ACHN (cell line): ENCODE data around the gene FAM78A.
"Not testable (repeated sequence)": the region's sequence is repeated elsewhere in the genome, so short reads cannot be mapped to it uniquely, and the experiment has no call there.

Experiments
- DNase-seq: peaks from one replicate; pipeline ENCODE4 v3.0.0-alpha.2; 2015
- in situ Hi-C: cut with HindIII; loops from 2 replicates; pipeline ENCODE4 v1.10.0; 2017; ENCODE audit warnings: low sequenced_read_pairs, low pct_ligation_motif_present, low pct_unique_long_range_greater_than_20kb

Gene FAM78A

GRCh38 chr9:131255676-131256197, 20.6 kb downstream of the FAM78A start:
- no peak for DNase-seq
- in situ Hi-C loops: no loop called here

GRCh38 chr9:131254626-131255025, 21.7 kb downstream of the FAM78A start:
- in situ Hi-C loops: no loop called here
- no peak for DNase-seq

GRCh38 chr9:131253891-131254491, 22.3 kb downstream of the FAM78A start:
- no peak for DNase-seq
- in situ Hi-C loops: no loop called here

- in situ Hi-C loops: no loop called here
- DNase-seq: no peak
These were observed 24.2 kb downstream of the FAM78A start for GRCh38 chr9:131252120-131252519.

- DNase-seq: no peak
These were observed 29.7 kb downstream of the FAM78A start for GRCh38 chr9:131246618-131247017.

GRCh38 chr9:131244331-131244730, 32.0 kb downstream of the FAM78A start:
- DNase-seq, in situ Hi-C loops: not testable (repeated sequence)

More at GRCh38 chr9:131246618-131247017, 29.7 kb downstream of the FAM78A start:
- in situ Hi-C loops: no loop called here

- in situ Hi-C loops: no loop called here
- DNase-seq: no peak
These were observed 36.0 kb downstream of the FAM78A start for GRCh38 chr9:131240047-131240921.

GRCh38 chr9:131239161-131239975, 36.9 kb downstream of the FAM78A start:
- no peak for DNase-seq
- in situ Hi-C loops: no loop called here

- in situ Hi-C loops: no loop called here
- no peak for DNase-seq
These were observed 37.8 kb downstream of the FAM78A start for GRCh38 chr9:131238402-131239021.

GRCh38 chr9:131237931-131238401, 38.3 kb downstream of the FAM78A start:
- DNase-seq: peak; percentile 25

GRCh38 chr9:131237291-131237690, 39.0 kb downstream of the FAM78A start:
- in situ Hi-C loops: no loop called here
- no peak for DNase-seq

More at GRCh38 chr9:131237931-131238401, 38.3 kb downstream of the FAM78A start:
- in situ Hi-C loops: no loop called here

GRCh38 chr9:131236761-131237160, 39.5 kb downstream of the FAM78A start:
- DNase-seq: no peak
- in situ Hi-C loops: no loop called here

GRCh38 chr9:131236161-131236560, 40.1 kb downstream of the FAM78A start:
- in situ Hi-C loops: no loop called here
- DNase-seq: no peak

GRCh38 chr9:131235480-131235851, 40.8 kb downstream of the FAM78A start:
- in situ Hi-C loops: no loop called here
- no peak for DNase-seq

- in situ Hi-C loops: no loop called here
- DNase-seq: no peak
These were observed 41.4 kb downstream of the FAM78A start for GRCh38 chr9:131234799-131235479.

GRCh38 chr9:131233995-131234394, 42.3 kb downstream of the FAM78A start:
- in situ Hi-C loops: no loop called here
- DNase-seq: no peak

GRCh38 chr9:131233556-131233955, 42.8 kb downstream of the FAM78A start:
- in situ Hi-C loops: no loop called here
- DNase-seq: no peak

GRCh38 chr9:131228988-131229387, 47.3 kb downstream of the FAM78A start:
- no peak for DNase-seq

More at GRCh38 chr9:131228988-131229387, 47.3 kb downstream of the FAM78A start:
- in situ Hi-C loops: no loop called here
